Measurements from ENCODE around the gene MAPK9.
A peak's percentile ranks its signal among the peaks of the same experiment; 100 is the strongest.

MAPK9 gene

GRCh38 chr5:180294913-180295555 lies 3.2 kb upstream of the MAPK9 start:
- Histone ChIP-seq H3K9ac (ENCODE audit: low read depth in 1 of 2, low read length in 2 of 2) (no peak overlapping the region), H3K4me3 (ENCODE audit: low read depth in 1 of 2, low read length in 2 of 2) (no peak overlapping the region), H3K27me3 (ENCODE audit: control insufficient read depth in 1 of 2, insufficient read depth in 2 of 2, low read length in 2 of 2) (no peaks in the 10 kb centered on the region), H3K27ac (ENCODE audit: low read depth, low read length) (no peak overlapping the region), H3K4me1 (ENCODE audit: control insufficient read depth in 1 of 2, insufficient read depth in 2 of 2, low read length in 2 of 2) (peaks cover 16 to 18% of the 10 kb centered on the region in 2 donors), H3K36me3 (ENCODE audit: control insufficient read depth in 1 of 2, insufficient read depth in 2 of 2, low read length in 2 of 2) (no peaks in the 10 kb centered on the region), H3K9me3 (ENCODE audit: control insufficient read depth in 1 of 2, low read length in 2 of 2) (no peaks in the 10 kb centered on the region)

DNA sequence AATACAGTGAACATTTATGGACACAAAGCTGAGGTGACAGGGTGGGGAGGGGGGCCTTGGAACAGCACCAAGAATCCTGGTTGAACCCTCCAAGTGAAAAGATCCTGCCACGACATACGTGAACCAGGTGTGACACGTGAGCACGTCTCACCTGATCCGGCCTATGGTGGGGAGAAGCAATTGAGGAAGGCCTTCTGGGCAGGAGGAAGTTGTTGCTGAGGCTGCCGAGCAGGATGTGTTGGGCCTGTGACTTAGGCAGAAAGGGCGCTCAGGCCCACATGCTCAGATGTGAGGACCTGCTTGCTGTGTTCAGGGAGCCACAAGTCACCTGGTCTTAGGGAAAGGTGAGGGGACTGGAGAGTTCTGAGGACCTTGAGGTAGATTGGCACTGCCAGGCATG lies 2.5 kb upstream of the MAPK9 start:
- no peak overlapping the region for H3K4me3 ChIP-seq (ENCODE audit: low read depth in 1 of 2, low read length in 2 of 2)
- H3K27me3 ChIP-seq (ENCODE audit: control insufficient read depth in 1 of 2, insufficient read depth in 2 of 2, low read length in 2 of 2): no peaks in the 10 kb centered on the region
- H3K9me3 ChIP-seq (ENCODE audit: control insufficient read depth in 1 of 2, low read length in 2 of 2): no peaks in the 10 kb centered on the region
- peaks cover 22 to 24% of the 10 kb centered on the region in 2 donors for H3K4me1 ChIP-seq (ENCODE audit: control insufficient read depth in 1 of 2, insufficient read depth in 2 of 2, low read length in 2 of 2)
- H3K9ac ChIP-seq (ENCODE audit: low read depth in 1 of 2, low read length in 2 of 2): no peak overlapping the region
- no peaks in the 10 kb centered on the region for H3K36me3 ChIP-seq (ENCODE audit: control insufficient read depth in 1 of 2, insufficient read depth in 2 of 2, low read length in 2 of 2)
- no peak overlapping the region for H3K27ac ChIP-seq (ENCODE audit: low read depth, low read length)

DNA sequence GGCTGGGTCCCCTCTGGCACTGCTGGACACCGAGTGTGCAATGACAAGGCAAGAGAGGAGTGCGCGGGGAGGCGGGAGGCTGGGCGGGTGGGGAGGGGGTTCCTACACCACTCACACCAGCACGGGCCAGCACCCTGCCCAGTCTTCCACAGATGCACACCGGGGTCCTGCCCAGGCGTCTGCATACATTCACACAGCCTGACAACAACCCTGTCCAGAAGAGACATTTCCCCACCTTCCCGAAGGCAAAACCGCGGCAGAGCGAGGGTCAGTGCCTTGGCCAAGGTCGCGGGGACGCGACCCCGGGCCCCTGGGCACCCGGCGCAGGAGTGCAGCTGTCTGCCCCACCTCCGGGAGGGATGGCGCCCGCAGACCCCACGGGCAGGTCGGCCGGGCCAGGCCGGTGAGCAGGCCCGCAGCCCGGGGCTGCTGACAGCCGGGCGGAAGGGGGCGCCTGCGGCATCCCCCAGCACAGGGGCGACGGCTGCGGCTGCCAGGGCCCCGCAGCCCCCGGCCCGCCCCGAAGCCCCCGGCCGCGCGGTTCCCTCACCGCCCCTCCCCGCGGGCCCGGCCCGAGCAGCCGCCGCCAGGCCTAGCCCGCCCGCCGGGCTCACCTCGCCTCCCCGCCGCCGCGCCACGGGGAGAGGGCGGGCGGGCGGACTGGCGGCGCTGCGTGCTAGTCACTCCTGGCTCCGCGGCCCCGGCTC lies 496 bp downstream of the MAPK9 start:
- Histone ChIP-seq H3K9ac (ENCODE audit: low read depth in 1 of 2, low read length in 2 of 2) (peak overlapping the region; percentile 54 to 60), H3K27me3 (ENCODE audit: control insufficient read depth in 1 of 2, insufficient read depth in 2 of 2, low read length in 2 of 2) (no peaks in the 10 kb centered on the region), H3K27ac (ENCODE audit: low read depth, low read length) (no peak overlapping the region), H3K4me3 (ENCODE audit: low read depth in 1 of 2, low read length in 2 of 2) (peak overlapping the region; percentile 71 to 79), H3K9me3 (ENCODE audit: control insufficient read depth in 1 of 2, low read length in 2 of 2) (no peaks in the 10 kb centered on the region), H3K36me3 (ENCODE audit: control insufficient read depth in 1 of 2, insufficient read depth in 2 of 2, low read length in 2 of 2) (no peaks in the 10 kb centered on the region), H3K4me1 (ENCODE audit: control insufficient read depth in 1 of 2, insufficient read depth in 2 of 2, low read length in 2 of 2) (peaks cover 27 to 30% of the 10 kb centered on the region in 2 donors)

GRCh38 chr5:180290568-180291233 lies 1.2 kb downstream of the MAPK9 start:
- Histone ChIP-seq H3K27me3 (ENCODE audit: control insufficient read depth in 1 of 2, insufficient read depth in 2 of 2, low read length in 2 of 2) (no peaks in the 10 kb centered on the region), H3K9ac (ENCODE audit: low read depth in 1 of 2, low read length in 2 of 2) (peak overlapping the region in 1 of 2 donors; percentile 60), H3K27ac (ENCODE audit: low read depth, low read length) (no peak overlapping the region)

DNA sequence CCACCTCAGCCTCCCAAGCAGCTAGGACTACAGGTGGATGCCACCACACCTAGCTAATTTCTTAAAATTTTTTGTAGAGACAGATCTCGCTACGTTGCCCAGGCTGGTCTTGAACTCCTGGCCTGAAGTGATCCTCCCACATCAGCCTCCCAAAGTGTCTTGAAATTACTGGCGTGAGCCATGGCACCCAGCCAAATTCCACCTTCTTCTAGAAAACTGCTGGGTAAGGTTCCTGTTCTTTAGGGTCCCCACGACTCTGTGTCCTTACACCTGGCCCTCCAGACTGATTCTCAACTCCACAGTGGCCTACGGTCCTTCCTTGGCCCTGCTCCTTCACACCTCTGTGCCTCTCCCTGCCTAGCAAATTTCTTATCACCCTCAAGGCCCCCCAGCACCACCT lies 1.9 kb downstream of the MAPK9 start:
- H3K27ac ChIP-seq (ENCODE audit: low read depth, low read length): no peak overlapping the region
- H3K9ac ChIP-seq (ENCODE audit: low read depth in 1 of 2, low read length in 2 of 2): peak overlapping the region in 1 of 2 donors; percentile 60

More at GRCh38 chr5:180290568-180291233, 1.2 kb downstream of the MAPK9 start:
- peaks cover 27 to 30% of the 10 kb centered on the region in 2 donors for H3K4me1 ChIP-seq (ENCODE audit: control insufficient read depth in 1 of 2, insufficient read depth in 2 of 2, low read length in 2 of 2)
- no peaks in the 10 kb centered on the region for H3K36me3 ChIP-seq (ENCODE audit: control insufficient read depth in 1 of 2, insufficient read depth in 2 of 2, low read length in 2 of 2)
- no peaks in the 10 kb centered on the region for H3K9me3 ChIP-seq (ENCODE audit: control insufficient read depth in 1 of 2, low read length in 2 of 2)
- H3K4me3 ChIP-seq (ENCODE audit: low read depth in 1 of 2, low read length in 2 of 2): peak overlapping the region; percentile 71 to 79

GRCh38 chr5:180289433-180289832 lies 2.5 kb downstream of the MAPK9 start:
- Histone ChIP-seq H3K9ac (ENCODE audit: low read depth in 1 of 2, low read length in 2 of 2) (no peak overlapping the region), H3K4me1 (ENCODE audit: control insufficient read depth in 1 of 2, insufficient read depth in 2 of 2, low read length in 2 of 2) (peaks cover 27 to 30% of the 10 kb centered on the region in 2 donors), H3K9me3 (ENCODE audit: control insufficient read depth in 1 of 2, low read length in 2 of 2) (no peaks in the 10 kb centered on the region), H3K27me3 (ENCODE audit: control insufficient read depth in 1 of 2, insufficient read depth in 2 of 2, low read length in 2 of 2) (no peaks in the 10 kb centered on the region), H3K4me3 (ENCODE audit: low read depth in 1 of 2, low read length in 2 of 2) (no peak overlapping the region), H3K27ac (ENCODE audit: low read depth, low read length) (no peak overlapping the region), H3K36me3 (ENCODE audit: control insufficient read depth in 1 of 2, insufficient read depth in 2 of 2, low read length in 2 of 2) (peaks cover 0 to 5% of the 10 kb centered on the region in 2 donors)

More for the DNA sequence above, 1.9 kb downstream of the MAPK9 start:
- Histone ChIP-seq H3K4me3 (ENCODE audit: low read depth in 1 of 2, low read length in 2 of 2) (peak overlapping the region; percentile 14 to 71), H3K4me1 (ENCODE audit: control insufficient read depth in 1 of 2, insufficient read depth in 2 of 2, low read length in 2 of 2) (peaks cover 27 to 30% of the 10 kb centered on the region in 2 donors), H3K36me3 (ENCODE audit: control insufficient read depth in 1 of 2, insufficient read depth in 2 of 2, low read length in 2 of 2) (peaks cover 0 to under 1% of the 10 kb centered on the region in 2 donors), H3K9me3 (ENCODE audit: control insufficient read depth in 1 of 2, low read length in 2 of 2) (no peaks in the 10 kb centered on the region), H3K27me3 (ENCODE audit: control insufficient read depth in 1 of 2, insufficient read depth in 2 of 2, low read length in 2 of 2) (no peaks in the 10 kb centered on the region)

DNA sequence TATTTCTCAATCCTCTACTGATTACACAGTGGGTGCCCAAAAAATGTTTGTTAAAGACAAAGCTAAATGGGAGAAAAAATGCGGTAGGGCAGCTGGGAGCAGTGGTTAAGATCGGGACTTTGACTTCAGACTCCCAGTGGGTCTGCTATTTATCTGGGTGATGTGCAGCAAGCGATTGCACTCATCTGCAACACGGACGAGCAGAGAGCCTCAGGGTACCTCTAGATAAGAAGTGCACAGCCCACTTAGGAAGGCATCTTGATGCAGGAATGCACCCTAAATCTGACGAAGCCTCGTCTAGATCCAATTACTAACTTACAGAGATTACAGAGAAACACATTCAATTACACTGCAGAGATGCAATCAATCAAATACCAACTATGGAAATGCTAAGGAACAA lies 4.0 kb downstream of the MAPK9 start:
- Histone ChIP-seq H3K36me3 (ENCODE audit: control insufficient read depth in 1 of 2, insufficient read depth in 2 of 2, low read length in 2 of 2) (peaks cover under 1 to 11% of the 10 kb centered on the region in 2 donors), H3K27me3 (ENCODE audit: control insufficient read depth in 1 of 2, insufficient read depth in 2 of 2, low read length in 2 of 2) (no peaks in the 10 kb centered on the region), H3K4me1 (ENCODE audit: control insufficient read depth in 1 of 2, insufficient read depth in 2 of 2, low read length in 2 of 2) (peaks cover 22% of the 10 kb centered on the region in 2 donors), H3K4me3 (ENCODE audit: low read depth in 1 of 2, low read length in 2 of 2) (no peak overlapping the region), H3K27ac (ENCODE audit: low read depth, low read length) (no peak overlapping the region), H3K9me3 (ENCODE audit: control insufficient read depth in 1 of 2, low read length in 2 of 2) (no peaks in the 10 kb centered on the region), H3K9ac (ENCODE audit: low read depth in 1 of 2, low read length in 2 of 2) (no peak overlapping the region)

DNA sequence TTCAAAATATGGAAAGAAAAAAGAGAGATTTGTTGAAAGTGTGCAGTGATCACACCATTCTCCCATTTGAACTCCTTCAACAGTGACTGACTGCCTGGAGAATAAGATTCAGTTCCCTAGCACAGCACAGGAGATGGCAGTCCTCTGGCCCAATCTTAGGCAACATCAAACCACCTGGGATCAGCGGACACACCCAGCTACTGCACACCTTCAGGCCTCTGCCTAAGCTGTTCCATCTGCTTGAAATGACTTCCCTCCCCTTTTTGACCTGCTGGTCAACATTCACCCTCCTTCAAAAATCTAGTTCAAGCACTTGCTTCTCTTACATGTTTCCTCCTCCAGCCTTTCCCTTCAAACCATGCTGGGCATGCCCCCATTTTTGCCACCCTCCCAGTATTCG lies 4.5 kb downstream of the MAPK9 start:
- H3K27me3 ChIP-seq (ENCODE audit: control insufficient read depth in 1 of 2, insufficient read depth in 2 of 2, low read length in 2 of 2): no peaks in the 10 kb centered on the region
- peaks cover 22% of the 10 kb centered on the region in 2 donors for H3K4me1 ChIP-seq (ENCODE audit: control insufficient read depth in 1 of 2, insufficient read depth in 2 of 2, low read length in 2 of 2)
- H3K36me3 ChIP-seq (ENCODE audit: control insufficient read depth in 1 of 2, insufficient read depth in 2 of 2, low read length in 2 of 2): peaks cover 5 to 16% of the 10 kb centered on the region in 2 donors
- H3K9me3 ChIP-seq (ENCODE audit: control insufficient read depth in 1 of 2, low read length in 2 of 2): no peaks in the 10 kb centered on the region
- no peak overlapping the region for H3K27ac ChIP-seq (ENCODE audit: low read depth, low read length)
- H3K9ac ChIP-seq (ENCODE audit: low read depth in 1 of 2, low read length in 2 of 2): no peak overlapping the region
- no peak overlapping the region for H3K4me3 ChIP-seq (ENCODE audit: low read depth in 1 of 2, low read length in 2 of 2)

GRCh38 chr5:180284149-180284548 lies 7.7 kb downstream of the MAPK9 start:
- Histone ChIP-seq H3K4me3 (ENCODE audit: low read depth in 1 of 2, low read length in 2 of 2) (no peak overlapping the region), H3K27me3 (ENCODE audit: control insufficient read depth in 1 of 2, insufficient read depth in 2 of 2, low read length in 2 of 2) (no peaks in the 10 kb centered on the region), H3K9me3 (ENCODE audit: control insufficient read depth in 1 of 2, low read length in 2 of 2) (no peaks in the 10 kb centered on the region), H3K36me3 (ENCODE audit: control insufficient read depth in 1 of 2, insufficient read depth in 2 of 2, low read length in 2 of 2) (peaks cover 13 to 44% of the 10 kb centered on the region in 2 donors), H3K9ac (ENCODE audit: low read depth in 1 of 2, low read length in 2 of 2) (no peak overlapping the region), H3K4me1 (ENCODE audit: control insufficient read depth in 1 of 2, insufficient read depth in 2 of 2, low read length in 2 of 2) (peaks cover 2 to 3% of the 10 kb centered on the region in 2 donors), H3K27ac (ENCODE audit: low read depth, low read length) (no peak overlapping the region)

DNA sequence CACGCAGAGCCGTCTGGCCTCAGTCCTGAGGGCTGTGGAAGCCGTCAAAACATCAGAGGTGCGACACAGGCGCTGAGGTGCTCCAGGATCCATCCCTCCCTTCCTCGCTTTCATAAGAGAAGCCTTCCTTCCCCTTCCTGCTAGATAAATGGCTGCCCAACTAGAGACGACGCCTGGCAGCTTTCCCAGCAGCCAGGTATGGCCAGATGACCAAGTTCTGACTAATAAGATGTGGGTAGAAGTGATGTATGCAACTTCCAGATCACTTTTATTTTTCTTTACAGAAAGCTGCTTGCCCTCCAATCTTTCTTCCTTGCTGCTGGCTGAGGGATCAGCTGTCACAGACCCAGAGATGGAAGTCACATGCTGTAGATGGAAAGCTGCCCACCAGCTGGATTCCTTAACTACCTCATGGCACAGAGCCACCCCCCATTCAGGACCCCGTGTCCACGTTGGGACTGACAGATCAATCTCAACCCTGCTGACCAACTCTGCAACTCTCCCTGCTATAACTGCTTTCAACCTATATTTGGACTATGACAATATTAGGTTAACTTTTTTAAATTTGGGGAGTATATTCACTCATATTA lies 8.8 kb downstream of the MAPK9 start:
- H3K9ac ChIP-seq (ENCODE audit: low read depth in 1 of 2, low read length in 2 of 2): no peak overlapping the region
- peaks cover 13 to 47% of the 10 kb centered on the region in 2 donors for H3K36me3 ChIP-seq (ENCODE audit: control insufficient read depth in 1 of 2, insufficient read depth in 2 of 2, low read length in 2 of 2)
- no peak overlapping the region for H3K27ac ChIP-seq (ENCODE audit: low read depth, low read length)
- H3K4me3 ChIP-seq (ENCODE audit: low read depth in 1 of 2, low read length in 2 of 2): no peak overlapping the region
- H3K4me1 ChIP-seq (ENCODE audit: control insufficient read depth in 1 of 2, insufficient read depth in 2 of 2, low read length in 2 of 2): no peaks in the 10 kb centered on the region
- peaks cover 0 to 1% of the 10 kb centered on the region in 2 donors for H3K9me3 ChIP-seq (ENCODE audit: control insufficient read depth in 1 of 2, low read length in 2 of 2)
- no peaks in the 10 kb centered on the region for H3K27me3 ChIP-seq (ENCODE audit: control insufficient read depth in 1 of 2, insufficient read depth in 2 of 2, low read length in 2 of 2)
